ENCODE data around the gene PRF1. TPM values are rescaled to one million over a fixed set of nuclear protein-coding genes. Genes with fewer than 3 reads are reported as not detected.
"Not testable (repeated sequence)": the region's sequence is repeated elsewhere in the genome, so short reads cannot be mapped to it uniquely, and the experiment has no call there.

The PRF1 gene
- 0.74 TPM for polyA plus RNA-seq (ENCODE audit: insufficient read length)

DNA sequence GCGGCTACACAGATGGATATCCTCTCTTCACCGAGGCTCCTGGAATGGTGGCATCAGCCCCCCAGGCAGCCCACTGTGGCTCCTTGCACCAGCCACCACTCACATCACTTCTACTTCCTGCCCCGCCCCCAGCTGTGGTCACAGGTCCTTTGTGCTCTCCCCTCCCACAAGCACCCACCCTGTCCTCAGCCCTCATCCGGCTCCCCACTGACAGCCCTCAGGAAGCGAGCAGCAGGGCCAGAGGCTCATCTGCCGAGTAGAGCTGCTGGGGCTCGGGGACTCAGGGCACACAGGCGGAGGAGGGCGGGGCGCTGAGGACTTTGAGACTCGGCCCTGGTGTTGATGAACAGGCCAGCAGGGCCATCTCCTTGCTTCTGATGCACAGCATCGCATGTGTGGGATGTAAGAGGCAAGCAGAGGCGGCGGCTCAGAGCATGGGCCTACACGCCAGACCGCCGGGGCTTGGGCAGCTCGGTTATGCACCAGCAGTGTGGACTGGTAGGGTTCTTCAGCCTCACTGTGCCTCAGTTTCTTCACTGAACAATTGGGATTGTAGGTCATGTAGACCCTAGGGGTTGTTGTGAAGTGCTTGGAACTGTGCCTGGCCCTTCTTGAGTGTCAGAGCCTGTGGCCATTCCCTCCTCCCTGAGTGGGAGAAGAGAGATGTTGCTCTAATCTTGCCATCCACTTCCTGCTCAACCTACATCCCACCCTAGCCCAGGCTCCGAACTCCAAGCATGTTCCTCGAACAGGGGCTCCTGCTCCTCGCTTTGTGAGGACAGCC is at the start of gene PRF1:
PRF1 (minus strand) TSS at position 77 of the 784 bp plus-strand sequence. CDS start 1,839 bp downstream, outside the sequence.
- DNase-seq, result no peak

DNA sequence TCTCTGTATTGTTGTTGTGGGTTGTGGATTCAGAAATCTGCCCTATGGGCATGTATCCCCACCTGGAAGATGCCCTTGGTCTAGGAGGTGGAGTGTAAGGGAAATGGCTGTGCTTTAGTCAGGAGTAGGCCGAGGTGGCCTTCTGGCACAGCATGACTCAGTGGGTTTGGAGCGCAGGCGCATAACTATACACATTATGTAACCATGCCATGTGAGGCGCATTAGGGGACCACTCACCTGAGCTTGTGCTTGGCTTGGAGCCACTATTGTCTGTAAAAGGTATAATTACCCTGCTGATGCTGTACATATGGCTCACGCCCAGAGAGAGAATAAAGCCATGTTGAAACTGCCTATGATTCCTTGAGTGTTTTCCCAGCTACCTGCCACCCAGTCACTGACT is 49.1 kb upstream of the PRF1 start:
- DNase-seq, result no peak

GRCh38 chr10:70650718-70651117 is 48.2 kb upstream of the PRF1 start:
- DNase-seq, result no peak

GRCh38 chr10:70650104-70650503 is 47.6 kb upstream of the PRF1 start:
- no peak for DNase-seq

GRCh38 chr10:70649526-70649925 is 47.0 kb upstream of the PRF1 start:
- no peak for DNase-seq

GRCh38 chr10:70648427-70648826 is 45.9 kb upstream of the PRF1 start:
- no peak for DNase-seq

GRCh38 chr10:70647086-70647485 is 44.5 kb upstream of the PRF1 start:
- no peak for DNase-seq

- DNase-seq, result not testable (repeated sequence)
Observed at GRCh38 chr10:70644959-70645358, 42.4 kb upstream of the PRF1 start.

- DNase-seq, result not testable (repeated sequence)
Observed at GRCh38 chr10:70643272-70643671, 40.7 kb upstream of the PRF1 start.

GRCh38 chr10:70639640-70640383 is 37.3 kb upstream of the PRF1 start:
- not testable (repeated sequence) for DNase-seq

- not testable (repeated sequence) for DNase-seq
Observed at GRCh38 chr10:70634515-70634914, 32.0 kb upstream of the PRF1 start.

GRCh38 chr10:70634011-70634410 is 31.5 kb upstream of the PRF1 start:
- no peak for DNase-seq

- DNase-seq, result not testable (repeated sequence)
Observed at GRCh38 chr10:70631735-70632134, 29.2 kb upstream of the PRF1 start.

- DNase-seq, result no peak
Observed at GRCh38 chr10:70629338-70629737, 26.8 kb upstream of the PRF1 start.

- DNase-seq, result no peak
Observed at GRCh38 chr10:70626056-70626455, 23.5 kb upstream of the PRF1 start.

DNA sequence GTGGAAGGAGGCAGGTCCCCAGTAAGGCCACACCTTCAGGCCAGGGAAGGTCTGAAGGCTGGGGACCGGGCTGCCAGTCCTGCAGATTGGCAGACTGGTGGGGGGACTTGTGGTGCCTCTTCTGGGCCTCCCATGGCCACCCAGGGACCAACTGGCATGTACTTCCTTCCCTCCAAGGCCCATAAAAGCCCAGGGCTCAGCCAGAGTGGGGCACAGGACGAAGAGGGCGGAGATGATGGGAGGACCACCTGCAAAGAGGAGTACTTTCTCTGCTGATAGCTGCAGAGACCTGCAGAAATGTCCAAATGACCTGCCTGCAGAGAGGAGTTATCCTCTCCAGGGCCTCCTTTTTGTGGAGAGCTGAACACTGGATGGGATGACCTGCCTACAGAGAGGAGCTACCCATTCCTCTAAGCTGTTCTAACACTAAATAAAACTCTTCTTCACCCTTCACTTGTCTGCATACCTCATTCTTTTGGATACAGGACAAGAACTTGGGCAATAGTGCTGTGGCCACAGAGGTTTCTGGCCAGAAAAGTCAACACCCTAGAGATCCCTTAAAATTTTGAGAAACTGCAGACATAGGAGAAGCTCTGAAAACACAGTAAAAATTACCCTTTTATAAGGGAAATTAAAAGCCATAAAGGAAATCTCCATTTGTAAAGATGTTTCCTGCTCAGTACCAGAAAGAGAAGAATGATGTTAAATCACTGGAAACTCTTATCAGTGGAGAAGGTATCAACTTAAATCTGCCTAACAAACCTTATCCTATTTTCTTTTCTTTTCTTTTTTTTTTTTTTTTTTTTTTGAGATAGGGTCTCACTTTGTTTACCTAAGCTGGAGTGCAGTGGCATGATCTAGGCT is 20.7 kb upstream of the PRF1 start:
- DNase-seq, result no peak

- DNase-seq, result no peak
Observed at GRCh38 chr10:70622541-70622940, 20.0 kb upstream of the PRF1 start.

DNA sequence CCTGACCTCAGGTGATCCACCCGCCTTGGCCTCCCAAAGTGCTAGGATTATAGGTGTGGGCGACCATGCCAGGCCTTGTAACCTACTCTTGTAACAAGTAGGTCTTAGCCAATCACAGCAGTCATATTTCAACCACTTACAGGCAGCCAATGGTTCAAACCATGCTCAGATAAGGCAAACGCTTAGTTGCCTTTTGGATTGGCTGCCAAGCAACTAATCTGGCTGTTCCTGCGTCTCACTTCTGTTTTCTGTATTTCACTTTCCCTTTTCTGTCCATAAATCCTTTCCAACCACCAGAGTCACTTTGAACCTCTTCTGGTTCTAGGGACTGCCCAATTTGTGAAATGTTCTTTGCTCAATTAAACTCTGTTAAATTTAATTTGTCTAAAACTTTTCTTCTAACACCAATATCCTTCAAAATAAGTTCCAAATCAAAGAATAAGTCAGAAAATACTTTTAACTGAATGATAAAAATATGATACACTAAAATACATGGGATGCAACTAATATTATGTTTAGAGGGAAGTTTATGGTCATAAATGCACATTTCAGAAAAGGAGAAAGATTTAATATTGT is 19.1 kb upstream of the PRF1 start:
- no peak for DNase-seq

DNA sequence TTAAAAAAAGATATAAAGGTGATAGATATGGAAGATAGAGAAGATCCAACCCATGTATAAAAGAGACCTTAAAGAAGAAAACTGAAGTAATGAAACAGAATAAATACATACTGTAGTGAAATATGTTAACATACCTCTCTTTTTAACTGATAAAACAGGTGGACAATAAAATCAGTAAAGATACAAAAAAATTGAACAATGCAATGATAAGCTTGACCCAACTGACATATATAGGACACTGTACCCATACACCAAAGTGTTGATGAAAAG is 17.4 kb upstream of the PRF1 start:
- DNase-seq, result no peak

GRCh38 chr10:70619271-70620019 is 16.9 kb upstream of the PRF1 start:
- no peak for DNase-seq

DNA sequence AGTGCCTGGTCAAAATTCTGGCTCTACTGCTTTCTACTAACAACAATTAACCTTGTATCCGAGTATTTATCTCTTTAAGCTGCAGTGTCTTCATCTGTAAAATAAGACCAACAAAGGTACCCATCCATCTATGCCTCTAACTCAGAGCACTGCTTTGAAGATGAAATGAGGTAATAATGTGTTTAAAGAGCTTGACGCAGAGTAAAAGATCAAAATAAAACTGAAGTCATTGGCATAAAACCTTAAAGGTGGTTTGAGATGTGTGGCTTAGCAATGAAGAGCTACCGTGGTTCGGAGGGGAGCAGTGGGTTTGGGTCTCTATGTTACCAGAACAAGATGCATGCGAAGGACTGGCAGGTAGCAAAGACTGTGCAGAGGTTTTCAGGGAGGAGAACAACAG is 16.1 kb upstream of the PRF1 start:
- no peak for DNase-seq
